Activated T-cell treated with anti-CD3 and anti-CD28 coated beads, Interleukin-2, amount 50 U/mL, for 24 hours (primary cell): ENCODE data around the gene RGP1.

Source experiments
- DNase-seq: peaks from one replicate; pipeline ENCODE4 v3.0.0-alpha.2; 2020
- H3K27ac Mint-ChIP-seq: 2 replicates; pipeline ENCODE4 v1.8.0; 2020; ENCODE audit warnings: mild to moderate bottlenecking, mixed read lengths
- H3K27me3 Mint-ChIP-seq: 2 replicates; pipeline ENCODE4 v1.8.0; 2020; ENCODE audit warnings: mixed read lengths
- H3K36me3 Mint-ChIP-seq: 2 replicates; pipeline ENCODE4 v1.8.0; 2020; ENCODE audit warnings: low read depth, mixed read lengths
- H3K4me1 Mint-ChIP-seq: 2 replicates; pipeline ENCODE4 v1.8.0; 2020; ENCODE audit warnings: low read depth, mixed read lengths
- H3K4me3 Mint-ChIP-seq: 2 replicates; pipeline ENCODE4 v1.8.0; 2020; ENCODE audit warnings: mild to moderate bottlenecking, moderate library complexity, mixed read lengths
- H3K9me3 Mint-ChIP-seq: 2 replicates; pipeline ENCODE4 v1.8.0; 2020; ENCODE audit warnings: mixed read lengths

The RGP1 gene

GRCh38 chr9:35748858-35749514, at the start of gene RGP1, which contains the start of gene GBA2:
RGP1 (plus strand) TSS chr9:35749287; CDS start chr9:35749756, 469 bp downstream.
GBA2 (minus strand) TSS chr9:35749228; CDS start chr9:35748704, 524 bp downstream.
- no peaks in the 10 kb centered on the region for H3K9me3 Mint-ChIP-seq
- H3K4me3 Mint-ChIP-seq: peak within 1 kb of the TSS; percentile 91
- peak; percentile 86 for DNase-seq
- no peaks in the 10 kb centered on the region for H3K27me3 Mint-ChIP-seq
- H3K4me1 Mint-ChIP-seq: peaks cover 43% of the 10 kb centered on the region
- H3K36me3 Mint-ChIP-seq: peaks cover 83% of the 10 kb centered on the region
- peak within 1 kb of the TSS; percentile 93 for H3K27ac Mint-ChIP-seq

GRCh38 chr9:35700031-35700430, 49.1 kb upstream of the RGP1 start:
- Mint-ChIP-seq H3K27ac (no peak overlapping the region), H3K4me1 (peaks cover 3% of the 10 kb centered on the region), H3K27me3 (no peaks in the 10 kb centered on the region), H3K9me3 (no peaks in the 10 kb centered on the region), H3K36me3 (peaks cover 1% of the 10 kb centered on the region), H3K4me3 (no peak overlapping the region)
- DNase-seq: no peak

GRCh38 chr9:35700942-35701341, 48.1 kb upstream of the RGP1 start:
- DNase-seq: no peak
- Mint-ChIP-seq H3K9me3 (no peaks in the 10 kb centered on the region), H3K36me3 (no peaks in the 10 kb centered on the region), H3K27ac (no peak overlapping the region), H3K27me3 (no peaks in the 10 kb centered on the region), H3K4me3 (no peak overlapping the region), H3K4me1 (peaks cover 3% of the 10 kb centered on the region)

- H3K4me1 Mint-ChIP-seq: no peaks in the 10 kb centered on the region
- no peak overlapping the region for H3K27ac Mint-ChIP-seq
- no peaks in the 10 kb centered on the region for H3K36me3 Mint-ChIP-seq
- no peaks in the 10 kb centered on the region for H3K27me3 Mint-ChIP-seq
- no peak for DNase-seq
- no peak overlapping the region for H3K4me3 Mint-ChIP-seq
- no peaks in the 10 kb centered on the region for H3K9me3 Mint-ChIP-seq
These were observed 46.4 kb upstream of the RGP1 start for GRCh38 chr9:35702696-35703095.

GRCh38 chr9:35703906-35704672, 45.0 kb upstream of the RGP1 start:
- H3K27me3 Mint-ChIP-seq: no peaks in the 10 kb centered on the region
- no peaks in the 10 kb centered on the region for H3K4me1 Mint-ChIP-seq
- H3K4me3 Mint-ChIP-seq: no peak overlapping the region
- no peaks in the 10 kb centered on the region for H3K9me3 Mint-ChIP-seq
- H3K27ac Mint-ChIP-seq: peak overlapping the region; percentile 18
- DNase-seq: no peak
- H3K36me3 Mint-ChIP-seq: no peaks in the 10 kb centered on the region

GRCh38 chr9:35705372-35705771, 43.7 kb upstream of the RGP1 start:
- Mint-ChIP-seq H3K4me3 (no peak overlapping the region), H3K27ac (no peak overlapping the region), H3K36me3 (peaks cover 3% of the 10 kb centered on the region), H3K9me3 (no peaks in the 10 kb centered on the region), H3K4me1 (no peaks in the 10 kb centered on the region), H3K27me3 (no peaks in the 10 kb centered on the region)
- no peak for DNase-seq

GRCh38 chr9:35705836-35706430, 43.2 kb upstream of the RGP1 start:
- H3K4me1 Mint-ChIP-seq: no peaks in the 10 kb centered on the region
- no peak overlapping the region for H3K27ac Mint-ChIP-seq
- H3K27me3 Mint-ChIP-seq: no peaks in the 10 kb centered on the region
- peaks cover 8% of the 10 kb centered on the region for H3K36me3 Mint-ChIP-seq
- H3K9me3 Mint-ChIP-seq: no peaks in the 10 kb centered on the region
- no peak overlapping the region for H3K4me3 Mint-ChIP-seq
- DNase-seq: no peak

GRCh38 chr9:35706951-35707350, 42.1 kb upstream of the RGP1 start:
- H3K9me3 Mint-ChIP-seq: no peaks in the 10 kb centered on the region
- DNase-seq: no peak
- peak overlapping the region; percentile 58 for H3K27ac Mint-ChIP-seq
- H3K36me3 Mint-ChIP-seq: peaks cover 19% of the 10 kb centered on the region
- H3K4me1 Mint-ChIP-seq: peaks cover 3% of the 10 kb centered on the region
- H3K4me3 Mint-ChIP-seq: no peak overlapping the region
- no peaks in the 10 kb centered on the region for H3K27me3 Mint-ChIP-seq

GRCh38 chr9:35708146-35708545, 40.9 kb upstream of the RGP1 start:
- Mint-ChIP-seq H3K9me3 (no peaks in the 10 kb centered on the region), H3K36me3 (peaks cover 30% of the 10 kb centered on the region), H3K27me3 (no peaks in the 10 kb centered on the region), H3K27ac (peak overlapping the region; percentile 24), H3K4me3 (no peak overlapping the region), H3K4me1 (peaks cover 7% of the 10 kb centered on the region)
- no peak for DNase-seq

GRCh38 chr9:35710818-35711500, 38.1 kb upstream of the RGP1 start:
- Mint-ChIP-seq H3K4me1 (peaks cover 7% of the 10 kb centered on the region), H3K9me3 (no peaks in the 10 kb centered on the region), H3K27me3 (no peaks in the 10 kb centered on the region), H3K36me3 (peaks cover 59% of the 10 kb centered on the region), H3K27ac (peak overlapping the region; percentile 68), H3K4me3 (no peak overlapping the region)
- peak; percentile 13 for DNase-seq

GRCh38 chr9:35711501-35712428, 37.3 kb upstream of the RGP1 start:
- H3K4me3 Mint-ChIP-seq: no peak overlapping the region
- H3K36me3 Mint-ChIP-seq: peaks cover 67% of the 10 kb centered on the region
- H3K4me1 Mint-ChIP-seq: peaks cover 7% of the 10 kb centered on the region
- H3K27ac Mint-ChIP-seq: peak overlapping the region; percentile 50
- DNase-seq: peak; percentile 29
- H3K9me3 Mint-ChIP-seq: no peaks in the 10 kb centered on the region
- no peaks in the 10 kb centered on the region for H3K27me3 Mint-ChIP-seq

- no peak overlapping the region for H3K4me3 Mint-ChIP-seq
- peaks cover 7% of the 10 kb centered on the region for H3K4me1 Mint-ChIP-seq
- peaks cover 78% of the 10 kb centered on the region for H3K36me3 Mint-ChIP-seq
- peak overlapping the region; percentile 47 for H3K27ac Mint-ChIP-seq
- peak; percentile 22 for DNase-seq
- H3K9me3 Mint-ChIP-seq: no peaks in the 10 kb centered on the region
- H3K27me3 Mint-ChIP-seq: no peaks in the 10 kb centered on the region
These were observed 36.2 kb upstream of the RGP1 start for GRCh38 chr9:35712762-35713400.

GRCh38 chr9:35713578-35713977, 35.5 kb upstream of the RGP1 start:
- peak overlapping the region; percentile 44 for H3K27ac Mint-ChIP-seq
- H3K4me3 Mint-ChIP-seq: no peak overlapping the region
- DNase-seq: no peak
- H3K27me3 Mint-ChIP-seq: no peaks in the 10 kb centered on the region
- H3K9me3 Mint-ChIP-seq: no peaks in the 10 kb centered on the region
- peaks cover 7% of the 10 kb centered on the region for H3K4me1 Mint-ChIP-seq
- peaks cover 85% of the 10 kb centered on the region for H3K36me3 Mint-ChIP-seq
